SKM-1 (cell line): ENCODE results near the gene ACO2.

Experiments
- DNase-seq: peaks from one replicate; lab custom pipeline; 2025; ENCODE audit not compliant: unreplicated experiment; lab: John Stamatoyannopoulos, UW

ACO2 gene

GRCh38 chr22:41488076-41488475 lies 19.2 kb downstream of the ACO2 start:
- DNase-seq, result no peak

DNA sequence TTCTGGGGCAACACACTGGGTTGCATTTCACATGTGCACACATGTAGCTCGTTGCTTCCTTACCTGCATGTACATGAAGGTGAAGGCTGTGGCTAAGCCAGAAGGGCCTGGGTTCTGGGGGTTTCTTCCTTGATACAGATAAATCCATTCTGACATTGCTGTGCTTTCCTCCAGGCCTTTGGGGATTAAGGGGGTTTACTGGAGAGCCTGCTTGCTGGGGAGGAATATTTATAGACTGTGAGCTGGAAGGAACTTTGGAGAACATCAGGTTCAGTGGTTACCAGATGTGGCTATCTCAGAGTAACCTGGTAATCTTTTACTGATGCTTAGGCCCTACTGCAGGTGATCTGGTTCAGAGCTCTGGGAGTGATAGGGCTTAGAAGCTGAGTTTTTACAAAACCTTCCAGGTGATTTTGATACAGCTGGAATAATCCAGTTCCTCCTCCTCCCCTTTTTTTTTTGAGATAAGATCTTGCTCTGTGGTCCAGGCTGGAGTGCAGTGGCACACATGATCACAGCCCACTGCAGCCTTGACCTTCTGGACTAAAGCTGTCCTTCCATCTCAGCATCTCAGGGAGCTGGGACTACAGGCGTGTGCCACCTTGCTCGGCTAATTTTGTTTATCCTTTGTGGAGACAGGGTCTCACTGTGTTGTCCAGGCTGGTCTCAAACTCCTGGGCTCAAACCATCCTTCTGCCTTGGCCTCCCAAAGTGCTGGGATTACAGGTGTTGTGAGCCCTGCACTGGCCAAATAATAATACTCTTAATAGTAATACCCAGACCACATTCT lies 19.9 kb downstream of the ACO2 start:
- no peak for DNase-seq

DNA sequence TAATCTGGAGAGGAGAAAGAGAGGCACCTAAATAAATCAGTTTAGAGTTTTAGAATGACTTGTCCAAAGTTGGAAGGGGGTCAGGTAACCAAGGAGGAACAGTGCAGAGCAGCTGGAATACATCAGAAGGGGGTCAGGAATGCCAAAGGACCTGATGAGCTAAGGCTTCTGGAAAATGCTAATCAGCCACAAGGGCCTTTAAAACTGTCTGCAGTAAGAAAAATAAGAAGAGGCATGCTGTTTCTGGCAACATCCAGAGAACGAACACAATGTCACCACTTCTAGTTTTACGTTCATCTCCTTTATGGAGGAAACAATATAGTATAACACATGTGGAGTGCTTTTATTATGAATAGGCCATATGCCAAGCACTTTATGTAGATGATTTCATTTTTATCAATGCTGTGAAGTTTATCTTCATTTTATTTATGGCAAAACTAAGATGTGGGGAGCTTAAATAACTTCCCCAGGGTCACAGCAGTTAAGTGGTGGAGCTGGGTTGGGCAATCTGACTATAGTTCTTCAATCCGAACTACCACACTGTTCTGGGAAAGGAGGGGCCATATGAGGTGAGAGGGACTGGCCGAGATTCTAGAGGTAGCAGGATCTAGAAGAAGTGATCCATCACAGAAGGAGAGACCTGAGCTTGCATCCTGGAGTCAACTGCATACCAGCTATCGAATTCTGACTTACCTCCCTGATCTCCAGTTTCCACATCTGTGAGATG lies 22.6 kb downstream of the ACO2 start:
- DNase-seq, result no peak

DNA sequence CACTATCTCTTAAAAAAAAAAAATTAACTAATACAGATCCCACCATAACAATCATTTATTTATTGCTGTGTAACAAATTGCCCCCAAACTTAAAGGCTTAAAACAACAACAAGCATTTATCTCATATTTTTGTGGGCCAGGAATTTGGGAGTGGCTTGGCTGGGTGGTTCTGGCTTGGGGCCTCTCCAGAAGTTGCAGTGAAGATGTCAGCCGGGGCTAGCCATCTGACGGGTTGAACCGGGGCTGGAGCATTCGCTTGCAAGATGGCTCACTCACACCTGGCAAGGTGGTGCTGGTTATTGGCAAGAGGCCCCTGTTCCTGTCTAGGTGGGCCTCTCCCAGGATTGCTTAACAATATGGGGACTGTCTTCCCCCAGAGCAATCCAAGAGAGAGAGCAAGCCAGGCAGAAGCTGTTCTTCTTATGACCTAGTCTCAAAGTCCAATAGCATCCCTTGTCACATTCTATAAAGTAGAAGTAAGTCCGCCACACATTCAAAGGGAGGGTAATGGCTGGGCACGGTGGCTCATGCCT lies 29.5 kb downstream of the ACO2 start:
- DNase-seq, result no peak

GRCh38 chr22:41499624-41500280 lies 30.8 kb downstream of the ACO2 start:
- no peak for DNase-seq

DNA sequence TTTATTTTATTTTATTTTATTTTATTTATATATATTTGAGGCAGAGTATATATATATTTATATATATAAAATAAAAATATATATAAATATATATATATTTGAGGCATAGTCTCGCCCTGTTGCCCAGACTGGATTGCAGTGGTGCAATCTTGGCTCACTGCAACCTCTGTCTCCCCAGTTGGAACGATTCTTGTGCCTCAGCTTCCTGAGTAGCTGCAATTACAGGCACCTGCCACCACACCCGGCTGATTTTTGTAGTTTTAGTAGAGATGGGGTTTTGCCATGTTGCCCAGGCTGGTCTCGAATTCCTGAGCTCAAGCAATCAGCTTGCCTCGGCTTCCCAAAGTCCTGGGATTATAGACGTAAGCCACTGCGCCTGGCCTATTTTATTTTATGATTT lies 31.4 kb downstream of the ACO2 start:
- no peak for DNase-seq

DNA sequence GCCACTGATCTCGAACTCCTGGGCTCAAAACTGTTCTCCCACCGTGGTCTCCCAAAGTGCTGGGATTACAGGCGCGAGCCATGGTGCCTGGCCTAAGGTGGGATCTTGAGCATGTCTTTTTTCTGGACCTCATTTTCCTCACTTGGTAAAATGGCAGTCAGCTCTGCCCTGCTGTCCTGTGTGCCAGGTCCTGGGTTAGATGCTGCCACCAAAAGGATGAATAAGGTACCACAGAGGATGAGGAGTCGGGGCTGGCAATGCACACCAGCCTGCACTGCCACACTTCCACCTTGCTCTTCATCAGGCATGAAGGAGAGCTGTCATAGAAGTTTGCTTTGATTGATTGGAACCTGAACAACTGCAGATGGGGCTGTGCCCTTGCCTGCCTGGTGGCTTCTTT lies 32.3 kb downstream of the ACO2 start:
- DNase-seq, result no peak

DNA sequence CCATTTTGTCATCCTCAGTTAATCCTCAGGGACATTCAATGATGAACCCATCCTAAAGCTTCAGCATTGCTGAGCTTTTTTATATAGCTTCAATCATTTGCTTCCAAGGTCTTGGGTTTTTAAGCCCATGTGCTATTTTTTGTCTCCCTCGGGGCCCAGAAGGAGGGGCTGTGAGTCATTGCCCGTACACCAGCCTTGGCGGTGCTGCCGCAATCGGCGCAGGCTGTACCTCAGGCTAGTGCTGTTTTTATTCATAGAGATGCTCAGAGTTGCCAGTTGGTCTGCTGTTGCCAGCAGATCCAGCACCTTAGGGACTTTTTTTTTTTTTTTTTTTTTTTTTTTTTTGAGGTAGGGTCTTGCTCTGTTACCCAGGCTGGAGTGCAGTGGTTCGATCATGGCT lies 35.5 kb downstream of the ACO2 start:
- DNase-seq, result no peak

DNA sequence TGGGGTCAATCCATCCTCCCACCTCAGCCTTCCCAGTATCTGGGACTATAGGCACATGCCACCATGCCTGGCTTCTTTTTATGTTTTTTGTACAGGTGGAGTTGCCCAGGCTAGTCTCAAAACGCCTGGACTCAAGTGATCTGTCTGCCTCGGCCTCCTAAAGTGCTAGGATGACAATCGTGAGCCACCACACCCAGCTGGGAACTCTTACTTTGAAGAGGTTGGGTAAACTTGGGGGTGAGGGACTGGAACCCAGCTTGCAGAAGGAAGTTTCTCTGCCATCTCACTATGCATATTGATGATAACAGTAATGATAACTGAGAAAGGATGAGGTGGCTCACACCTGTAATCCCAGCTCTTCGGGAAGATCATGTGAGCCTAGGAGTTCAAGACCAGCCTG lies 35.9 kb downstream of the ACO2 start:
- no peak for DNase-seq

DNA sequence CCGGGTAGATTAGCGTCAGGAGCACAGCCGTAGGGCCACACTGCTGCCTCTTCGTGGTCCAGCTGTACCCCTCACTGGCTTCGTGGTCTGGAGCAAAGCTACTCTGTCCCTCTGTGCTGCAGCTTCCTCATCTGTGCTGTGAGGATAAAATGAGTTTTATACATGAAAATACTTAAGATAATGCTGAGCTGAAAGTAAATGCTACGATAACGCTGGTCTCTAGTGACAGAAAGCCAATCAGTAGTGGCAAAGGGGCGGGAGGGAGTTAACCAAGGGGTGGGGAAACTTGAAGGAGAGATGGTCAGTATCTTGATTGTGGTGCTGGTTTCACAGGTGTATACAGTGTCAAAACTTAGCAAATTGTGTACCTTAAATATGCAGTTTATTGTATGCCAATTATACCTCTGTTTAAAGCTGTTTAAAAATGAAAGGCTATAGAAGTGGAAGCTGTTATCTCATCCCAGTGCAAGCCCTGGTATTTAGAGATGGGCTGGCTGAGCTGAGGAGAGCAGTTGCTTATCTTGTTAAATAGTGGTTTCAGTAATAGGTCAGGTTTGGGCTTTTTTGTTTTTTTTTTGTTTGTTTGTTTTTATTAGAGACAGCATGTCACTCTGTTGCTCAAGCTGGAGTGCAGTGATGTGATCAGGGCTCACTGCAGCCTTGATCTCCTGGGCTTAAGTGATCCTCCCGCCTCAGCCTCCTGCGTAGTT lies 36.7 kb downstream of the ACO2 start:
- no peak for DNase-seq

DNA sequence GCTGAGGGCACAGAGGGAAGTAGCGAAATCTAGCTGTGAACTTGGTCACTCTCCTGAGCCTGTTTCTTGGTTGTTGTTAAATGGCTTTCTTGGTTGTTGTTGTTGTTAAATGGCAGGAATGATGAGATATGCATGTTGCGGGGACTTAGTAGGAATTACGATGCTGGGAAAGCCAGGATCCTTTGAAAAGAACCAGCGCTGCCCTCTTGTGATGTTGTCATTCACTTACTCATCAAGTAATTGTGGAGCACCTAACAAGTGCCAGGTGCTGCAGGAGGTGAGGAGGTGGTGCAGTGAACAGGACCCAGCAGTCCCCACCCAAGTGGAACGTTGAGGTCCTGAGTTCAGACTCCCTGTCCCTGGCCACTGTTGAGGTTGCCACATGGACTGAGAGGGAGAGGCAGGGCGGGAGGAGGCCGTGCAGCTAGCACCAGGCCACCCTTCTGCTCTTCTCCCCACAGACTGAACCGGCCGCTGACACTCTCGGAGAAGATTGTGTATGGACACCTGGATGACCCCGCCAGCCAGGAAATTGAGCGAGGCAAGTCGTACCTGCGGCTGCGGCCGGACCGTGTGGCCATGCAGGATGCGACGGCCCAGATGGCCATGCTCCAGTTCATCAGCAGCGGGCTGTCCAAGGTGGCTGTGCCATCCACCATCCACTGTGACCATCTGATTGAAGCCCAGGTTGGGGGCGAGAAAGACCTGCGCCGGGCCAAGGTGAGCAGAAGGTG lies 38.6 kb downstream of the ACO2 start:
- DNase-seq, result no peak

DNA sequence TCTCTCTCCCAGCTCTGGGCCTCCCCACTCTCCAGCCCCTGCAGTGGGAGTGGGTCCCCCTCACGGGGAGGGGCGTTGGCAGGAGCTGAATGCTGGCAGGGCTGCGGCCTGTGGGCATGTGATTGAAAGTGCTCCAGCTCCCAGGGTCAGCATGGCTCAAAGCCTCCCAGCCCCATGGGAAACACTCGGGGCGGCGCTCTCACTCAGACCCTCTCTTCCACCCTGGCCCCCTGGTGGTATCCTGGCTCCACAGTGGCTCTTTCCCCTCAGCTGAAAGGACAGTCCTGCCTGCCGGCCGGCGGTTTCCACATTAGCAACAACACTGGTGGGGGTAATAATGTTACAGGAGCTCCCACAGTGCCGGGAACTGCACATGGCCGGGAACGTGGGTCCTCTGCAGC lies 39.9 kb downstream of the ACO2 start:
- DNase-seq, result no peak

GRCh38 chr22:41511521-41511968 lies 42.6 kb downstream of the ACO2 start:
- DNase-seq, result no peak

GRCh38 chr22:41512421-41513194 lies 43.7 kb downstream of the ACO2 start:
- DNase-seq, result no peak

DNA sequence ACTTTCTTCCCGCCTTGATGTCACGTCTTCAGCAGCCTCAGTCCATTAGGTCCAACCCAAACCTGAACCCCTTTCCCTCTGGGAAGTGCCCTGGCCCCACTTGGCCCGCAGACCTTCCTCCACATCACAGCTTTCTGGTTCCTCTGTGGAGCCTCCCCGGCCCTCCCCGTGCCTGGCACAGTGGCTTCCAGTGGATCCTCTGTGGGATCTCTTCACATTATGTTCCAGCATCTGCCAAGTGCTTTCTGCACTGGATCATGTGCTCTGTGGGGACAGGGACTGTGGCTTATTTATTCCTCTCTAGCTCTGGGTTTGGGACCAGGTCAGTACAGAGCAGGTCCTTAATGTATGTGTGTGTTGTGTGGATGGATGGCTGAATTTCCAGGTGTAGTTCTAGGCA lies 44.5 kb downstream of the ACO2 start:
- no peak for DNase-seq

GRCh38 chr22:41516462-41516861 lies 47.5 kb downstream of the ACO2 start:
- DNase-seq, result no peak

DNA sequence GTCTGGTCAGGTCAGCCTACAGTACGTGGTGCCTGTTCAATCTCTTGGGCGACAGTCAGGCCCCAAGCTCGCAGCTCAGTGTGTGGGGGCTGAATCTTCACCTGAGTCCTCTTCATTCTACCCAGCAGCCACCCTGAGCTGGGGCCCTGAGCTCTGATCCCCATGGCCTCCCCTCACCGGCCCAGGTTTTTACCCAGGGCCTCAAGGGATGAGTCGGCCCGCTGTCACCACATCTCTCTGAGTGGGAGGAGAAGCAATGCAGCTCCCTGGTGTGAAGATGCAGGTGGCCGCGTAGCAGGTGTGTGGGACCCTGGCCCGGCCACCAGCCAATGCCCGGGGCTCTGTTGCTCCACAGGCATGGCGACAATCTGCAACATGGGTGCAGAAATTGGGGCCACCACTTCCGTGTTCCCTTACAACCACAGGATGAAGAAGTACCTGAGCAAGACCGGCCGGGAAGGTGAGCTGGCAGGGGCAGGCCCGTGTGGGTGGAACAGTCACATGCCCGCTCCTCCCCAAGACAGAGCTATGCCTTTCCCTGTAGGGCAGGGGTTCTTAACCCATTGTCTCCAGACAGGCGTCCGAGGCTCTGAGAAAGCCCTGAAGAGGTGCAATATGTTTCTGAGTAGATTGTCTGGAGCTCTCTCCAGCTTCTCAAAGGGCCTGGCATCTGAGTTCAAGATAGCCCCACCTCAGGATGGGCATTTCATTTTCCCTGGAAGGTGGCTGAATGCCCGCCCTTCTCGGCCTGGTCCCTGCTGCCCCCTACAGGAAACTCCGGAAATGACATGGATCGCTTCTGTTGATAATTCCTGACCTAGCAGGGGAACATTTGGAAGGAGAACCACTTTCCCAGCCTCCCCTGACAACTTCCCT lies 48.5 kb downstream of the ACO2 start:
- DNase-seq, result peak; percentile 18

GRCh38 chr22:41518048-41518347 lies 49.1 kb downstream of the ACO2 start:
- no peak for DNase-seq

GRCh38 chr22:41521126-41521525 lies 52.2 kb downstream of the ACO2 start:
- no peak for DNase-seq
